ENCODE measurements around the gene MUC4. TPM values are rescaled to one million over a fixed set of nuclear protein-coding genes. Genes with fewer than 3 reads are reported as not detected.

MUC4 gene
- total and polyA plus RNA-seq, 10 of the 15 experiments (the other 5 are each of a cell fraction or from before 2014, with no cell fraction given): 0.02 to 0.46 (median 0.27) TPM; not detected in 4

DNA sequence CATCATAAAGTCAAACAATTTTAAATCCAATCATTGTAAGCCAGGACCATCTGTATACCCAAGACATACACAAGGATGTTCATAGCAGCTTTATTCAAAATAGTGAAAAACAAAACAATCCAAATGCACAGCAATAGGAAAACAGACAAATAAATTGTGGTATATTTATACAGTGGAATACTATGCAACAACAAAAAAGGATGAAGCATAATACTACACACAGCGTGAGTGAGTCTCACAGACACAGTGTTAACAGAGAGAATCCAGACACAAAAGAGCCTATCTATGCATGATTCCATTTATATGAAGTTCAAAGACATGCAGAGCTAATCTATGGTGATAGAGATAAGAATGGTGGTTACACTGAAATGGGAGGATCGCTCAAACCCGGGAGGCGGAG lies 96.6 kb downstream of the MUC4 start:
- no peak overlapping the region for H2AFZ ChIP-seq (ENCODE audit: control insufficient read depth, low read depth, low read length)
- TF ChIP-seq BACH1 (IDR thresholded peaks at IDR 0.05; ENCODE audit: borderline replicate concordance) (no peak), POLR2AphosphoS5 (IDR thresholded peaks at IDR 0.05; ENCODE audit: low read length) (no peak), MYB (IDR thresholded peaks at IDR 0.05; ENCODE audit: borderline replicate concordance, low read depth, low read length) (no peak), HSF1 (IDR thresholded peaks at IDR 0.05; ENCODE audit: low read depth, low read length) (no peak), PBX3 (IDR thresholded peaks at IDR 0.05; ENCODE audit: insufficient replicate concordance, low read depth, low read length) (no peak), ZNF384 (IDR thresholded peaks at IDR 0.05; ENCODE audit: borderline replicate concordance, low read depth, low read length) (no peak), ASH2L (IDR thresholded peaks at IDR 0.05; ENCODE audit: borderline replicate concordance, low read depth) (no peak)
- TF ChIP-seq, protein P1, sequence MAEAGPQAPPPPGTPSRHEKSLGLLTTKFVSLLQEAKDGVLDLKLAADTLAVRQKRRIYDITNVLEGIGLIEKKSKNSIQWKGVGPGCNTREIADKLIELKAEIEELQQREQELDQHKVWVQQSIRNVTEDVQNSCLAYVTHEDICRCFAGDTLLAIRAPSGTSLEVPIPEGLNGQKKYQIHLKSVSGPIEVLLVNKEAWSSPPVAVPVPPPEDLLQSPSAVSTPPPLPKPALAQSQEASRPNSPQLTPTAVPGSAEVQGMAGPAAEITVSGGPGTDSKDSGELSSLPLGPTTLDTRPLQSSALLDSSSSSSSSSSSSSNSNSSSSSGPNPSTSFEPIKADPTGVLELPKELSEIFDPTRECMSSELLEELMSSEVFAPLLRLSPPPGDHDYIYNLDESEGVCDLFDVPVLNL (IDR thresholded peaks at IDR 0.05; ENCODE audit: low read depth, low read length): no peak
- ATAC-seq (no peak), DNase-seq (ENCODE audit: low read depth, low spot score) (no peak), FAIRE-seq (no peak)
- H3K36me3 ChIP-seq (ENCODE audit: control insufficient read depth in 2 of 2, insufficient read depth in 2 of 2, low read length in 1 of 2): no peaks in the 10 kb centered on the region
- SMC1A ChIA-PET (ENCODE audit: uncharacterized antibody, unreplicated experiment): interaction anchor here (1.5 kb wide), 1 partner anchor 135 kb away, joined by 4 read pairs; no protein-coding TSS in a partner anchor
- H3K79me2 ChIP-seq (ENCODE audit: control insufficient read depth, insufficient read depth, low read length): no peaks in the 10 kb centered on the region
- H3K4me2 ChIP-seq (ENCODE audit: control insufficient read depth, insufficient read depth): no peak overlapping the region
- H4K20me1 ChIP-seq (ENCODE audit: control insufficient read depth, insufficient read depth): no peaks in the 10 kb centered on the region
- H3K27ac ChIP-seq (ENCODE audit: control insufficient read depth, insufficient read depth): no peak overlapping the region
- H3K4me3 ChIP-seq: no peak overlapping the region
- no peak overlapping the region for H3K9ac ChIP-seq (ENCODE audit: control insufficient read depth, insufficient read depth, low read length)
- RAD21 ChIA-PET (ENCODE audit: unreplicated experiment): no interaction called here
- intact Hi-C loops (cut with micrococcal nuclease; ENCODE audit: unreplicated experiment): loop anchor here (5.0 kb wide), 1 partner anchor 98 kb away; no protein-coding TSS in a partner anchor
- POLR2A ChIA-PET: no interaction called here
- no TSS peak for BruUV-seq (replicated peaks)
- H3K4me1 ChIP-seq (ENCODE audit: control insufficient read depth, insufficient read depth, low read length): no peaks in the 10 kb centered on the region
- no peaks in the 10 kb centered on the region for H3K27me3 ChIP-seq (replicated peaks in 1 of 2; ENCODE audit: control insufficient read depth in 2 of 2, insufficient read depth in 2 of 2, low read length in 1 of 2)
- CTCF ChIA-PET: no interaction called here
- H3K9me3 ChIP-seq (replicated peaks; ENCODE audit: control insufficient read depth, insufficient read depth, low read length): no peaks in the 10 kb centered on the region
- 60% methylated on average over 4 of the region's 4 CpGs for WGBS (ENCODE audit: insufficient coverage, insufficient replicate concordance, low lambda C conversion rate, missing lambda C conversion rate)
- in situ Hi-C loops (cut with MboI): no loop called here

All from GM12878 (cell line).